T follicular helper cell (primary cell): Measurements from ENCODE around the gene HMCN1.

Experiments used
- DNase-seq: peaks from one replicate; pipeline ENCODE4 v3.0.0-alpha.2; 2020; ENCODE audit warnings: low read depth

Gene HMCN1

DNA sequence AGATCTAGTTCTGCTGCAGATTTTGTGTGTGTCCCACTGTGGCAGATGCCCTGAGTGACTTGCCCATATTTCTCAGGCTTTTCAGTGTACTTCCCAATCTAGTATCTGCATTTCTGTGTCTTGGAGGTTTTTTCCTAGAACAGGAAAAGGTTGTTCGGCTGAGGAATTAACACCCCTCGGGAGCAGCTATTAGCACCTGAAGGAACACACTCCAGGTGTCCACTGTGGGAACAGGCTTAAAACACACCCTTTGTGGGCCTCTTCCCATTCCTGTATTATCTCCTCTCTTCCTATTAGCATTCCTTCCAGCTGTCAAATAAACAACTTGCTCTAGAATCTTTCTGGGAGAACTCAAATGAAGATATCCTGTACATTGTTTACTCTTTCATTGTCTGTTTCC lies 178.3 kb downstream of the HMCN1 start:
- DNase-seq, result no peak

DNA sequence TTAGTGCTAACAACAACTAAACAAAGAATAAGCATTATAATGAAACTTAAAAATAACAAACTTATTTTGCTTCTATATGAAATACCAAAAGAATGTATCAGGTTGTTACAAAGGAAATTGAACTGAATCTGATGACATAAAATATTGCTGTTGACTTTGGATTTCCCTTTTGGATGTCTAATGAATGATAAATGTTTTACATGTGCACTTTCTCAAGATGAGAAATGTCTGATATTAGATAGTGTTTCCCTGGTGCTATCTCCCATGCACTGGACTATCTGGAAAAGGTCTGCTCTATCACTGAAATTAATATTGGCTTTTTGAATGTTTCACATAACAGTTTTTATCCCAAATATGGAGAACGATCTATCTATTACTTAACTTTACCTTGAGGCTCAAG lies 179.9 kb downstream of the HMCN1 start:
- no peak for DNase-seq

DNA sequence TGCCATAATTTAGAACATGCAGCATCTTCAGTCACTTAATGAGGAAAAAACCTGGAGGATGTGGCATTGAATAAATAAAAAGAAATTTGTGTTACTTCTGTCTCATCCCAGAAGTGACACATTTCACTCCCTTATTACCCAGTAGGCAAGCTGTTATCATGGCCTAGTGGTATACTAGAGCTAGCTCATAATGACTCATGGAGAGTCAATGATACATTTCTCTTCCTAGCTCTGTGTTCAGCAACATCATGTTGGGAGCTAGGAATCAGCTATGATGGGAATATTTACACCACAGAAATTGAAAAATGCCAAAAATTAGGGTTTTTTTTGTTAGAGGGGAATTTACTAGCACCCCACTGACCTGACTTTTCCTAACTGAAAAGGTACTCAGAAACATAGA lies 182.7 kb downstream of the HMCN1 start:
- DNase-seq, result no peak

DNA sequence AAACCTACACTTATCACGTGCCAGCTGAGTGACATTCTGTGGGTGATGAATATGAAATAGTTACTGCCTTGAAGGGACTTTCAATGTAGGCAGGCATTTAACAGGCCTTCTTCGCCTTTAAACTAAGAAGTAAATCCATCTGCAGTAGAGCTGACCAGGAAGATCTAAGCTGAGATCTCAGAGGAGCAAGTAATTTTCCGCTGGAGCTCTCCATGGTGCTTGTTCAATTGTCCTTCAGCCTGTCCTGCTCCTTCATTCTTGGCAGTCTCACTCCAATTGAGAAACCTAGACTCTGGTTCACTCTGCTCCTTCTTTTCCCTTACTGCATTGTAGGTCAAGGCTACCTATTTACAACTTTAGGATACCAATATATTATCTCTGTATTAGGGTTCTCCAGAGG lies 183.5 kb downstream of the HMCN1 start:
- no peak for DNase-seq

DNA sequence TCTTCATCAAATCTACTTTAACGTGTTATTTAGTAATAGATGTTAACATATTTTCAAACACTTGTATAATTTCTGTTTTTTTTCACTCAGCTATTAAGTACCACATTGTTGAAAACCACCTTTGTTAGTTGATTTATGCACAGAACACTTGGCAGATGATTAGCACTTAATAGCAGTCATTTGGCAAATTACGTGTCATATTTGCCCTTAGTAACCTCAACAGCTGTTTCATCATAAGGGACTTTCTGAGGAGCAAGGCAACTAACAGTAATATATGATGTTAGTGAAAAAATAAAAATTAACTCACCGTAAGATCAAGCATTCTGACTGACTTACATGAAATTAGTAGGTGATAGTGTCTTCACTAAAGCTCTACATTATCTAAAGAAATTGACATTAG lies 186.4 kb downstream of the HMCN1 start:
- no peak for DNase-seq

DNA sequence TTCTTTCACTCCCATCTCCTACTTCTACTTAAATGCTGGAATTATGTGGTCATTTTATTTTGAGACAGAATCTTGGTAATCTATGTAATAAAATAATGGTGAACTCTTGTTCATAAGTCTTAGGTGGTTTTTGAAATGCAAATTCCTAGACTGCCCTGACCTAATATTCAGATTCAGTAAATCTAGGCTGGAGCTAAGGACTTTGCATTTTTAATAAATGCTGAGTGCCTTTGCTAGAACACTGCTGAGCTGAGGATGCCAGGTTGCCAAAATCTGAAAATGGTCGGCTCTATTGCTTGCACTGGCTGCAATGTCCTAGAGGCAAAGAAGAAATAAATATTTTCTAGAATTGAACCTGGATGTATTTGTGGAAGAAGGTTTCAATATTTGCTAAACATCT lies 187.4 kb downstream of the HMCN1 start:
- DNase-seq, result no peak

DNA sequence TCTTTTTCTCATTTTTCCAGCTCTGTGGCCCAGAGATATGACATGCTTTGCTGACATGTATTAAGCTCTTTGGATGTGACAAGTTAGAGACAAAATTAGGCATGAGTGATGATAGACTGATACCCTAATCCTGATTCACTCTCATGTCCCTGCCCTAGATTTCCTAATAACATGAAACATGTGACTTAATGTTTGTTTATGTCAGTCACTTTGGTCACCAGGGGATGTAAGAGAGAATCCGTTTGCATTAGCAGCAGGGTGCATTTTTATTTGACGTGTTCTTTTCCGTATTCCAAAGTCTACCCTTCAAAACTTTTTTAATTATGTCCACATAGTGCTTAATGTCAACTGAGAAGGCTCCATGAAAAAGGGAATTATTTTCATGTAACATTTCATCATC lies 192.4 kb downstream of the HMCN1 start:
- no peak for DNase-seq

DNA sequence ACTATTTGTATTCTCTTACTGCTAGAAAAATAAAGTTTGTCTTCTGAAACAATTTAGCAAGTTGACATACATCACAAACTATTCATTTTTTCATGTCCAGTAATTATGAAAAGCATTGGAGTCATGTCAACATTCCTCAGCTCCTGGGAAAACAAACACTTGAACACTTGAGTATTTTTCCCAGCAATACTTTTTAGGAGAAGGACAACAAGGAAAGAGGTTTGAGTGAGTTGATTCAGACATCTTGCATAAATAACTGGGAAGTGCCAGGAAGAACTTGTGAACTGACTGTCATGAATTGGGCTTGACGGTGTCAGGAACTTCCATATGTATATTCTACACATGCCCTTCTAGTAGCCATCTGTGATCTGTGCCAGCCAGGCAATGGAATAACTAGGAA lies 195.6 kb downstream of the HMCN1 start:
- DNase-seq, result no peak

DNA sequence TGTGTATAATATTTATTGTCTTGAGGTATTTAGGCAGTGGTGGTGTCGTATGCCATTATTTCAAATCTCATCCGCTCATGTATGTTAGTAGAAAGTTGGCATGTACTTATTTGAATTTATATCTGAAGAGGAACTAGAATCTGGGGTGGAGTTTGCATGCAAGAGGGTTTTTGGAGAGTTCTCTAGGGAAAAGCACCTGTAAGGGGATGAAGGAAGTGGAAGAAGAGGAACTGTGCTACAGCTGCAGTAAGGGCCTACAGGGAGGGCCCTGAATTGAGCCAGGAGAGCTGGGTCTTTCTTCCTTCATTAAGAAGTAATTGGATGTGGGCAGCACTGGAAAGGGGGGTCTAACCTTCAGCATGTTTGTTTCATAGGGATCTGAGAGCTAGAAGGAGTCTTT lies 197.2 kb downstream of the HMCN1 start:
- no peak for DNase-seq

DNA sequence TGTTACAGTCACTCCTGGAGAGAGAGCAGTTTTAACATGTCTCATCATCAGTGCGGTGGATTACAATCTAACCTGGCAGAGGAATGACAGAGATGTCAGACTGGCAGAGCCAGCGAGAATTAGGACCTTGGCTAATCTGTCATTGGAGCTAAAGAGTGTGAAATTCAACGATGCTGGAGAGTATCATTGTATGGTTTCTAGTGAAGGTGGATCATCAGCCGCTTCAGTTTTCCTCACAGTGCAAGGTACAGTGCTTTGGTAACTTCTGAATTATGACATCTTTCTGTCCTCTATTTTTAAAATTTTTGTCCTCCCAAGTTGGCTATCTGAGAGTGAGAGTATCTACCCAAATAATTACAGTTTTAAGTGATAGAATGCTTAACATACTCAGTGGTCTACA lies 199.4 kb downstream of the HMCN1 start:
- DNase-seq, result no peak

DNA sequence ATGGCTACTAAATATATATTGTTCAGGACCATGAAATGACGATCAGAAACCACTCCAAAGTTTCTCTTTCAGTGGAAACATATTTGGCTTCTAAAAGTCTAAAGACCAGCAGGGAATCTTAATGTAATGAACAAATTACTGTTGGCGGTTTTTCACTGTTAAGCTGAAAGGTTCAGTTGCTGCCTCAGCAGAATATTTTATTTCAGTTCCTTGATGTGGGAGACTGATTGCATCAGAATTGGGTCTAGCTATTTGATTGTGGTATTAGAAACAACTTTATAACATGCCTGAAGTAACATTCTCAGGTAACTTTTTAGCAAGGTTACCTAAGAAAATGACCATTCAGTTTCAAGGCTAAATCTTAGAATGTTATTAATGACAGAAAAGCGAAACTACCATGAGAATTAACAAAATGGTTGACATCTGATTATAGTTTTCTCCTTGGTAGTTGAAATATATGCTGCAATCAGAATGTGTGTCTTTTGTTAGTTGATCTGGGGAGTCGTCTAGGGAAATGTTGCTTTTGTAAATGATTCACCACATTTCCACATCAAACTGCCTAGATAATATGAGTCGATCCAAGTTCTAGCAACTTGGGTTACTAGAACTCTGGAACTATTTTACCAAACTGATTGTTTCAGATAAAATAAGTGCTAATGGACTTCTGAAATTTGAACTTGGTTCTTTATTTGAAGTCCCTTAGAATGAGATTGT lies 200.4 kb downstream of the HMCN1 start:
- DNase-seq, result no peak

DNA sequence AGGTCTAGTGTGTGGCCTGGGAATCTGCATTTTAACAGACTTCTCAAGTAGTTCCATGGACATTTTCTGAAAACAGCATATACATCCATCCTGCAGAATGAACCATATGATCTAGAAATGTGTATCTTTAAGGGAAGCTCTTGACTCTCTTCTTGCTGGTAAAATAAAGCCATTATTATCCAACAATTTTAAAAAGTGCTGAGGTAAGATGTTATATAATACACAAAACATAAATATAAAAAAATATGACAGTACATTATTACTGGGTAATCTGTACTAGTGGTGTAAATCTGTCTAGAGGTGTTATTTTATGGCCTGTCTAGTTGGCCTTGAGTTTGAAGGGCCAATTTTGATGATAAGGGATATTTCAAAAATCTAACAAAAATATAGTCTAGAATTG lies 201.2 kb downstream of the HMCN1 start:
- DNase-seq, result no peak

DNA sequence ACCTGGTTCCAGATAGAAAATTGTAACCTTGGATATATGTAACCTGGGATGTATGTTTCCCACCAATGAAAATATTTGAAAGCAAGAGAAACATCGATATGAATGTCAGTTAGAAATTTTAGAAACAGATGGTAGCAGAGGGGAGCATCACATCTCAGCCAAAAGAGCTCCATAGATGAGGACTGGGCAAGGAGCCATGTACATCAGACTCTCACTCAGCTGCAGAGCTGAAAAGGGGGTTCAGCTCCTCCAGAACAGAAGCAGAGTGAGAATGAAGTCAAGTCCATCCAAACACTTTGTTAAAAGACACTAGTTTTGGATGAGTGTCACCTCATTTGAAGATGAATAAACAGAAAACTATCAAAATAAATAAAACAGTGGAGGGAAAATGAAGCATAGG lies 202.4 kb downstream of the HMCN1 start:
- DNase-seq, result no peak

DNA sequence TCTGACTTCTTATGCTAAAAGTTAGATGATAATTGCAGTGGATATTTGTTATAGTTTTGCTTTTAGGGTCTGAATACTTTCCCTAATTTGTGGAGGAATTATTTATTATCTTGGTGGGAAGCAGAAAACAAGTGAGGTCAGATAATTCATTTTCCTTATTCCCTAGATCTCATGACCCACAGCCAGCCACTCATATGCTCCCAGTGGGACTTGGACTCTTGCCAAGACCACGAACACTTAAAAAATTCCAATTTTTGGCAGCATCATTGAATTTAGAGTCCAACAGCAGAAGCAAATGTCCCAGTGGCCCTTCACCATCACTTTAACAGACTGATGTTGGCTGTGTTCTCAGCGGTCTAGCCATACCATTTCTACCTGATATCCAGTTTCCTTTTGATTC lies 204.2 kb downstream of the HMCN1 start:
- no peak for DNase-seq

DNA sequence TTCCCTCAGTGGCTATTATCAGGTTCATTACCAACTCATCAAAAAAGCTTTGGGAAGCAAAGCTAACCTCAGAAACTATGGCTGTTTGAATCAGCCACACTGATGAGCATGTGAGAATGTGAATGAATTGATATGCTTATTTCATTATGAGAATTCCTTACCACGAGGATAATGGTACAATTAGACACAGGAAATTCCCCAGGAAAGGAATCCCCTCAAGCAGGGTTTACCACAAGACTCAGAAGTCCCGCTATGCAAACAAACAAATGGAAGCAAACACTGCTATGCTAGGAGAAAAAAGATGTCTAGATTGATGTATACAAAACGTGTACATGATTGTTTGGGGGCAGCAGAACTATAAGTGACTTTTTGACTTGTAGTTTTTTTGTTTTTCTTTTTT lies 205.0 kb downstream of the HMCN1 start:
- no peak for DNase-seq

DNA sequence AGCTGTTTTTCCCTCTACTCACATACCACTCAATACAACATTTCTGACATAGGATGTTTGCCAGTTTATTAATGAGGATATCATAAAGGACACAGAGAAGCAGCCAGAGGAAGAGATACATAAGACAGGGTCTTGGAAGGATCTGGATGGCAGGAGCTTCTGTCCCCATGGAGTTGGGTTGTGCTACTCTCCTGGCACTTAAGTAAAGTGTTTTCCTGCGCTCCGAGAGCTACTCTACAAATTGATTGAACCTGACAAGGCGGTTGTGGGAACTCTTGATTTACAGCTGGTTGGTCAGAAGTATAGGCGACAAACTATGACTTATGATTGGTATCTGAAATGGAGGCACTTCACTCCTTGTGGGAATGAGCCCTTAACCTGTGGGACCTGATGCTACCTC lies 208.8 kb downstream of the HMCN1 start:
- no peak for DNase-seq

DNA sequence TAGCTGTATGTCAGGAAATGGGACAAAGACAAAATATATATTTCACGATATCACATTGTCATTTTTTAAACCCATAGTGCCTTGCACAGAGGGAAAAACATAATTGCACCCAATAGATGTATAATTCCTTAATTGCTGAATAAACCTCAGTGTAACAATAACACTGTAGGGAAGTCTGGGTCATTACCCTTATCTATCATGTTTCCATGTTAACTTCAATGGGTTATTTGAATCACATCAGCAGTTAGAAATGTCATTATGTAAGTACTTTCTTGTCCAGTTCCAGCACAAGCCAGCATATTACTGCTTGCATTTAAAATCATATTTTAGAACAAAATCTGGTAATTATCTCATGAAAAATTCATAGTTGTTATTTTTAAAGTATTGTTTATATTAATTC lies 222.7 kb downstream of the HMCN1 start:
- no peak for DNase-seq

DNA sequence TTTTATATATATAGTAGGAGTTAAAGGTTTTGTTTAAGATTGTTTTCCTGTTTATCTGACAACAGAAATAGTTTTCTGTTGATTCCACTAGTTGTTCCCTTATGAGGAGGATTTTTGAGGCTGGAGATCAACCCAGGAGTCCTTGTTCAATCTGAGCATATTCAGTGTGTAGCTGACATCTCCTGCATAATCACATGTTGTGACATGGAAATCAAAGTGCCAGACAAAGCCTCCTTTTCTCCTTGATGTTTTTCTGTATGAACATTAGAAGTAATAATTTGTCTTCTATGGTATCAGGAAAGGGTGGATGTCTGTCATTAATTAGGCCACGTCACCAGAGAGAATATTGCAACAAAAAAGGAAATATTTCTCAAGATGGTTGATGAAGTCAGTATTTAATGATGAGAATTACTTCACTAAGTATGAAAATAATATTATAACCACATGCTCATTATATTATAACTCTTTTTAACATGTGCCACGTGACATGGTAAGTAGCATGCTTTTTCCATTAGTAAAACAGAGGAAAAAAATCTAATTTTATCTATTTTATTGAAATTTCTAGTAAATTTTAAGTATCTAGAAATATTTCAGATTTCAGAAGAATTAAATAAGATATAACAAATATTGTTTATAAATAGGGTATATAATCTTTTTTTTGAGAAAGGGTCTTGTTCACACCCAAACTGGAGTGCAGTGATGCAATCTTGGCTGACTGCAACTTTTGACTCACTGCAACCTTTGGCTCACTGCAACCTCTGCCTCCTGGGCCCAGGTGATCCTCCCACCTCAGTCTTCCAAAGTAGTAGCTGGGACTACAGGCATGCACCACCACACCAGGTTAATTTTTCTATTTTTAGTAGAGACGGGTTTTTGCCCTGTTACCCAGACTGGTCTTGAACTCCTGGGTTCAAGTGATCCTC lies 223.5 kb downstream of the HMCN1 start:
- no peak for DNase-seq

DNA sequence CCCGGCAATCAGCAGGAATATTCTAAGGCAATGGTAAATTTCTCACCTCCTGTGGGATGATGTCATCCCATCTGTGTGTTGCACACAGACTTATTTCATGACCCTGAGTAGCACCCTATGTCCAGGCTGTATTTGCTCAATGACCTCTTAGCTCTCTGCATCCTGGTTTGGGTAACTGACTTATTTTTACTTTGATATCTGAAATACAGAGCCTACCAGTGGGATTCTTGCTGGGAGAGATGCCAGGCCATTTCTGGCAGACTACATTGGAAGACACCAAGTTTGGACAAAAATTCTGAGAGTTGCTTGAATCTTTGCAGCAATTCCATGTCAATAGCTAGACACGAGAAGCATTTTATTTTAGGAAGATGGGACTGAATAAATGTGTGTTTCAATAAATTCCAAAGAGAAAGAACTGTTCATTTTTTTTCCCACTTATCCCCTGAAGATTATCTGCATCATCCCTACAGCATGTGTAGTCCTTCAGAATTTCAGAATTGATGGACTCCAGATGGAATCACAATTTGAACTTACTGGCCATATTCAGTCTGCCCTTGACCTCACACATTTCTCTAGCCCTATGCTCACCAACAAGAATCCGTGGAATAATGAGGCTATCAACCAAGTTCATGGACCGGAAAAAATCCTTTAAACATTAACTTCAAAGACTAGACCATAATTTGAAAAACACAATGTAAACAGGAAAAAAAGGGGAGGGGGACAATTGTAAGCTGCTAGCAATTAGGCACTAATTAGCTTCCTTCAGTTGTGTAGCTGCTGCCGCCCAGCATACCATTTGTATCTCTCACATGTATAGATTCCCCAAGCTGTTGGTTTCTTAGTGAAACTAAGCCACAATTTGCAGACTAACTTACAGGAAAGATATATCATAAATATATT lies 226.5 kb downstream of the HMCN1 start:
- no peak for DNase-seq

DNA sequence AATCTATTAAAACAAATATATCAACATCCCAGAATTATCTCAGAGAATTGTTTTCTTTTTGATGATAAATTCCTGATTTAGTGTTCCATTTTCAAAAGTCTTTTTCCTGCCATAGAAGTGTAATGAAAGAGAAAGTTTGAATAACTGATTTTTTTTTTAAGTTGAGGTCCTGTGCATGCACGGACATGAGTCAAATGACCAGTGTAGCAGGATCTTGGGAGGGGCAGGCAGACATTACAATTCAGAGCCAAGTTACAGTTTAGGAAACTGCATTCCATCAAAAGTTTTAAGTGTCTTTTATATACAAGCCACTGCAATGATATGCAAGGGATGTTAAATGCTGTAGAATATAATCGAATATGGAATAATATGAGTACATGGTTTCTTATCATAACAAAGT lies 227.5 kb downstream of the HMCN1 start:
- no peak for DNase-seq

DNA sequence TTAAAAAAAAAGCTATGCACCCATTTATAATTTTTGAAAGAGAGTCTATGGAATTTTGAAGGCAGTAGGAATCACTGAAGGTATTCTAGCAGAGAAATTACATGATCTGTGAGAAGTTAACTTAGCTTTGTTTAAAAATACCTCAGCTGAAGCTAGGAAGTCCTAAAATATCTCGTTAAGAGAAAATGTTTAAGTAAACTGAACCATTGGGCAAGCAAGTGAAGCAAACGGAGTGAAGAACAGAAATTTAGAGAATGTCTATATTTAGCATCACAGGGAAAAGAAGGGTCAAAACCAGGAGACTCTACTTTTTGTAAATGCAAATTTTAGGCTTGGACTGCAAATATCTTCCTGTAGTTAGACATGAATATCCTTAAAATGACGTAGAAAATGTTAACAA lies 230.8 kb downstream of the HMCN1 start:
- no peak for DNase-seq

DNA sequence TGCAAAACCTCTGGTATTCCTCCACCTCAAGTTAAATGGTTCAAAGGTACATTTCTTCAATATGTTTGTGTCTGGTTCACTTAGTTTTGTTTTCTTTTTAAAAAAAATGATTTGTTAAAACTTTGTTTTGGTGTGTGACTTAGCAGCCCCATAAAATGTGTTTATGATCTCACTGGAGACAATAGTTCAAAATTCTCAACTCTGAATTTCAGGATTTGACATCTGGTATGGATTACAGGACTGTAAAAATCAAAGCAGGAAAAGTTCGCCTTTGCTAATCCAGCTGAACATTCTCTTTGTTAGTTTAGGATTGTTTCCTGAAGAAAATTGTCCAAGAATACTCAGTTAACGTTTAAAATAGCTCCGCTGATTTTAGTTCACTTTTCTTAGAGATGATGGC lies 231.7 kb downstream of the HMCN1 start:
- no peak for DNase-seq

DNA sequence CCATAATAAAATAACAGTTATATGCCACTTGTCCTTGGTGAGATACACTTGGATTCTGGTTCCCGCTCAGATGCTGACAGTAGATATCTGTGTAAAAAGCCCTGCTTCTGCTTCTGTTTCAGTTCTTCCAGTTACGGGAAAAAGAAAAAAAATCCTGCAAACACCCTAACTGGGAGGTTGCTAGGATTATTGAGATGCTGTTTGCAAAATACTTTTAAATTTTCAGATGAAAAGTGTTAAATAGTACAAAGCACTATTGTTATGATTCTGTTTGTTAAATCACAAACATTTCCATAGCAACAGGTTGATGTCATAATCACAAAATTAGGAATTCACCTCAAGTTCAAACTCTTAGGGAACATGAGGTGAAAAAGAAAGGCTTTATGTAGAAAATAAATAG lies 232.3 kb downstream of the HMCN1 start:
- no peak for DNase-seq
